Body of pancreas (tissue), 4 donors: Measurements from ENCODE around the gene OSBPL6.

Experiments used
- CTCF ChIP-seq, 7 experiments: fragments of 450-650 bp in 4 of 7; fragments of 200-600 bp in 3 of 7; sonication (generic) in 3 of 7; IDR thresholded peaks; one replicate each; pipeline ENCODE4 v1.5.1; 2016 to 2019; ENCODE audit warnings: antibody characterized with exemption in 7 of 7
- POLR2A ChIP-seq, 3 donors: fragments of 450-650 bp; IDR thresholded peaks; one replicate each; pipeline ENCODE4 v1.6.1; 2016; ENCODE audit warnings: antibody characterized with exemption in 3 of 3, mild to moderate bottlenecking in 2 of 3

- TF ChIP-seq CTCF (IDR thresholded peaks at IDR 0.05) (no peak), POLR2A (IDR thresholded peaks at IDR 0.05) (no peak)
These were observed 6.0 kb downstream of the OSBPL6 start for GRCh38 chr2:178200331-178200730.
